ENCODE results near the gene PCNX3. TPM values are rescaled to one million over a fixed set of nuclear protein-coding genes. Genes with fewer than 3 reads are reported as not detected.
A peak's percentile ranks its signal among the peaks of the same experiment; 100 is the strongest.

Gene PCNX3
- total and polyA plus RNA-seq, 2 of the 4 experiments (the other 2 are of a cell fraction): 5.6 to 33.2 TPM

- H4K8ac ChIP-seq (ENCODE audit: low read depth in 2 of 2, low read length in 2 of 2): 0 out of 4 replicates have a peak overlapping the region, but pooled peaks of 1 of the 2 experiments have one; percentile 16
- ChIA-PET CTCF (no interaction called here), POLR2A (ENCODE audit: unreplicated experiment) (no interaction called here)
- peaks cover 8% of the 10 kb centered on the region for H3K4me1 ChIP-seq (ENCODE audit: control insufficient read depth, insufficient read depth, low read length)
- H2AK5ac ChIP-seq (ENCODE audit: low read depth, low read length): peak overlapping the region; percentile 69; the same call in 1 of the 2 replicates
- peak overlapping the region; percentile 43 for H2BK5ac ChIP-seq (ENCODE audit: low read depth, low read length, poor library complexity, severe bottlenecking)
- BruUV-seq (replicated peaks): no TSS peak
- H3K79me1 ChIP-seq (ENCODE audit: low read depth in 1 of 2, low read length in 2 of 2): peaks cover 0 to 39% of the 10 kb centered on the region in 2 experiments; a peak in 3 of 4 replicates
- H3K27me3 ChIP-seq (ENCODE audit: control insufficient read depth, insufficient read depth, low read length): no peaks in the 10 kb centered on the region
- peaks cover 14% of the 10 kb centered on the region for H3K9me1 ChIP-seq (ENCODE audit: insufficient read depth, low read length)
- in situ Hi-C loops (cut with MboI; ENCODE audit: low sequenced_read_pairs) (no loop called here), dilution Hi-C loops (cut with HindIII; ENCODE audit: low sequenced_read_pairs, unreplicated experiment) (no loop called here), intact Hi-C loops (cut with micrococcal nuclease) (no loop called here)
- peak overlapping the region; percentile 88 for H2AK9ac ChIP-seq (replicated peaks; ENCODE audit: low read depth, low read length, poor library complexity)
- no CpG with 5 or more reads among the region's 10 CpGs for WGBS, 2 experiments (ENCODE audit: extremely low coverage in 2 of 2, insufficient read length in 1 of 2)
- H3K4me3 ChIP-seq (ENCODE audit: insufficient read depth, low read depth, low read length): no peak overlapping the region
- H3K27ac ChIP-seq (ENCODE audit: insufficient read depth, low read length): no peak overlapping the region
- H4K5ac ChIP-seq (ENCODE audit: low read depth, low read length): no peak overlapping the region
- H2BK15ac ChIP-seq (ENCODE audit: low read depth, low read length): no peak overlapping the region
- H4K91ac ChIP-seq (ENCODE audit: insufficient read depth, low read depth, low read length): no peak overlapping the region; the same call in 1 of the 2 replicates
- peak overlapping the region; percentile 62 for H2AFZ ChIP-seq (replicated peaks; ENCODE audit: low read length, poor library complexity)
- no peak overlapping the region for H3K14ac ChIP-seq (replicated peaks; ENCODE audit: low read depth, low read length)
- peak; percentile 43; the same call in 1 of the 2 replicates for TF ChIP-seq USF2 (IDR thresholded peaks at IDR 0.05; ENCODE audit: low read depth, low read length)
- no peak for TF ChIP-seq CHD1 (IDR thresholded peaks at IDR 0.05; ENCODE audit: low read depth, low read length)
- no peaks in the 10 kb centered on the region for H3K9me3 ChIP-seq (ENCODE audit: control insufficient read depth, insufficient read depth, low read length)
- no peak overlapping the region; the same call in 1 of the 2 replicates for H3K4ac ChIP-seq (ENCODE audit: low read depth, low read length)
- H2BK20ac ChIP-seq (ENCODE audit: low read depth, low read length): no peak overlapping the region
- H3K18ac ChIP-seq (ENCODE audit: low read depth, low read length): no peak overlapping the region
- no peak for ATAC-seq (ENCODE audit: low read depth)
- H4K20me1 ChIP-seq (ENCODE audit: insufficient read depth, low read length): peaks cover 13% of the 10 kb centered on the region; the same call in 1 of the 2 replicates
- H3K56ac ChIP-seq (ENCODE audit: extremely low read depth, insufficient read depth, low read length): no peak overlapping the region
- no peak overlapping the region for H3K4me2 ChIP-seq (ENCODE audit: low read depth, low read length)
- H2BK120ac ChIP-seq (ENCODE audit: low read depth, low read length): no peak overlapping the region; the same call in 1 of the 2 replicates
- DNase-seq: peak; percentile 55
- H3K36me3 ChIP-seq (ENCODE audit: control insufficient read depth, insufficient read depth, low read length): peaks cover 17% of the 10 kb centered on the region
- no peak overlapping the region for H3K9ac ChIP-seq (ENCODE audit: low read depth, low read length)
- no peak overlapping the region for H3K23ac ChIP-seq (ENCODE audit: low read depth, low read length)
Observed at GRCh38 chr11:65645710-65646109, 30.1 kb downstream of the PCNX3 start.
